Activated CD4-positive, CD25-positive, alpha-beta regulatory T cell treated with anti-CD3 and anti-CD28 coated beads, Interleukin-2, amount 50 U/mL, for 24 hours (primary cell): ENCODE results near the gene MCL1.

ENCODE experiments used
- ATAC-seq, 2 donors: fragments of 150-1000 bp; cut with Tn5 transposase; one replicate each; pipeline ENCODE4 v1.10.0; 2021; ENCODE audit warnings: mild to moderate bottlenecking in 1 of 2, moderate library complexity in 1 of 2

Gene MCL1

DNA sequence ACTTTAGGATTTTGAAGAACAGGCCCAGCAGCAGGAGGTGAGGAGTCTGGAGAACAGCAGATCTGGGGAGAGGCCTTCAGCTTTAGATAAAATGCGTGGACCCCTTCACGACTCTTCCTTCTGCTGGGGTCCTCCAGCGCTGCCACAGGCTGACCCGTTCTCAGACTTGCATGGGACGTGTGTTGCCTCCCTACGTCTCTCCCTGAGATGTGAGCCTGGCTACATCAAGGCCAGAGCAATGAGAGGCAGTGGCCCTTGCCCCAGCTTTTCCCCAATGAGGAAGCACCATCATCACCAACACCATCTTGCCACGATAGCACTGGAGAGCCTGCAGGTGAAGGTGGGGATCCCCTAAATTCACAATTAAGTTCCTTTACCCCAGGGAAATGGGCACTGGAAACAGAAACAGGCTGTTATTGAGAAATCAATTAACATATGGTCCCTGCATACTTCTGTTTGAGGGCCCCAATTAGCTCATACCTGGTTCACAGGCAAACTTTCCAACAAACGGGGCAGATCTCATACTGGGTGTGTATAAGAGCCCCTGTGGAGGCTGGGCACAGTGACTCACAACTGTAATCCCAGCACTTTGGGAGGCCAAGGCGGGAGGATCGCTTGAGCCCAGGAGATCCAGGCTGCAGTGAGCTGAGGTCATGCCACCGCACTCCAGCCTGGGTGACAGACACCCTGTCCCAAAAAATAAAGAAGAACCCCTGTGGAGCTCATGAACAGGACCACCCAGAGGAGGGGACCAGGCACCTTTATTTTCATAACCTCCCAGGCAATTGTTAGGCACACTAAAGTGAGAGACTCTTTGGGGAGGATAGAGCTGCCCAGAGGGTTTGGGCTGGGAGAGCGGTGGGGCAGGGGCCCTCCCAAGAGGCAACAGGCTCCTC lies 42.3 kb downstream of the MCL1 start:
- no peak for ATAC-seq

DNA sequence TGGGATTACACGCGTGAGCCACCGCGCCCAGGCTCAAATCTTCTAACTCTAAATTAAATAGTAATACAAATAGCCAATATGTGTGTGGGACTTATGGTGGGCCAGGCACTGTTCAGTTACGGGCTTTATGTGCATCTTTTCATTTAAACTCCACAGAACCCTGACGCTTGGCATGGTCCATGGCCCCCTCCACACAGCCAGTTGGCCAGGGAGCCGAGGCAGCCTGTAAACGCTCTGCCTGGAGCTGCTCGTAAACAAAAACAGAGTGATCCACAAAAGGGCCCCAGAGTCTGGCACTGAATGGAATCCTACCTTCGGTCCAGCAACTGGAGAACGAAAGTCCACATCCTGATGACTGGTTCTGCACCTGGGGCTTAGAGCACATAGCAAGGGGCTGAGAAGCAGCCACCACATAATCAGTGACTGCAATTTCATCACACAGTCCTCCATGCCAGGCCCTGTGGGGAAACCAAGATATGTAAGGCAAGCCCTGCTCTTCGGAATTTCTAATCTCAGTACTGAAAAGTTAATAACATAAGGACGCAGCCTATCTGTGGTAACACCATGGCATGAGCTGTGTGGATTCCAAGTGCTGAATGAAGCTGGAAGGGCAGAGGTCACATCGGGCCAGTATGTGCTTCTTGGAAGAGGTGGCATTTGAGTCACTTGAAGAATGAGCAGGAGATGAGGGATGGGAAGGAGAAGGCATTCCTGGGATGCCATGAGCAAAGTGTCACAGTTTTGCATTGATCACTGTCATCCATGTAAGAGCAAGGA lies 43.7 kb downstream of the MCL1 start:
- no peak for ATAC-seq

DNA sequence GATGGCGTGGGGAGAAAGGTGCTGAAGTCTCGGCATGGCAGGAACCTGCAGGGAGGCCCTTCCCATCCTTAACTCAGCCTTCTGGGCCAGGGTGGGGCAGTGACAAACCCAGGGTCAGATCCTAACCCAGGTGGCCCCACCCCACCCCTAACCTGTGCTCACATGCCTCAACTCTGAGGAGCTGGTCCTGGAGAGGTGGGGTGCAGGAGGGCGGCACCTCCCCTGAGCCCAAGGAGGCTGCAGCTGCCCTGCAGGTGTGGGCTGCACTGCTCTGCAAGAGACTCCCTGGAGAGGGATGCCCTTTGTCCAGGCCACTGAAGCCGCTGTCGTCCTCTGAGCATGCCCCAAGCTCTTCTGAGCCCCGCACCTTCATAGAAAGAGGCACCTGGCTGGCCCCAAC lies 45.4 kb downstream of the MCL1 start:
- no peak for ATAC-seq

DNA sequence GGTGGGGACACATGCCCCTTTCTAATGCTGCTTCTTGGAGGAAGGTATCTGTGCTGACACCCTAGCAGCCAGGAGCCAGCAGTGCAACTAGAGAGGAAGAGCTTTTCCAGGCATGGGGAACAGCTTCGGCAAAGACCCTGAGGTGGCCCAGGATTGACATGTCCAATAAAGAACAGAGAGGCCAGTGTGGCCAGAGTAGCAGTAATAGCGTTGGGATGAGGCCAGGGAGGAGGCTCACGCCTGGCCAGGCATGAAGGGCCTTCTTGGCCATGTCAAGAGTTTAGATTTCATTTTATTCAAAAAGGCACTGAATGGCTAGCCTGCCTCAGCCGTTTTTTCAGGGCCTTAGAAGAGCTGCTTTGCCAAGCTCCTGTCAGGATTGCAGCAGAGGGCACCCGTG lies 46.5 kb downstream of the MCL1 start:
- ATAC-seq: no peak

DNA sequence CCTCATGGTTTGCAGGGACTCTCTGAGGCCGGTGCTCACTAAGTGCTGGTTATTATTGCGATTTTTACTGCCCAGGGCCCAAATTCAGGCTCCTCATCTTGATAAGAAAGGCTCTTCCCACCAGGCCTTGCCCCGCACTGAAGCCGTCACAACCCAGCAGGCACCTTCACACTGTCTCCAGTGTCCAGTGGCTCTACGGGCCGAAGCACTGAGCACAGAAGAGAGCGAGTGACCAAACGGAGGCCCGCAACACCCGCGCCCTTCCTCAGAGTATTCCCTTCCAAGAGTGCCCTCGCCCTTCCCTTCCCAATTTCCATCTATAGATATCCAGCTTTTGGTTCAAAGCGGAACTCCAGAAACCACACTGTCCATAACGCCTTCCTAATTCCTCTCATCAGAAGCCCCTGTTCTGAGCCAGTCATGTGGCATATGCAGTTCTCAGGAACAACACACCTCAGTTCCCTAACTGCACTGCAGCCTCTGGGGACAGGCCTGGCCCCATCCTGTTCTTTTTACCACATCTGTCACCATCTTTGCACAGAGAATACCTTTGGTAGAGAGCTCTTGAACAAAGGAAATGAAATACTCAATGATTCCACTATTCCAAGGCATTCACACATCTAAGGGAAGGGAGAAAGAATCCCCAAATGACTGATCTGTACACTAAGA lies 48.8 kb downstream of the MCL1 start:
- no peak for ATAC-seq

DNA sequence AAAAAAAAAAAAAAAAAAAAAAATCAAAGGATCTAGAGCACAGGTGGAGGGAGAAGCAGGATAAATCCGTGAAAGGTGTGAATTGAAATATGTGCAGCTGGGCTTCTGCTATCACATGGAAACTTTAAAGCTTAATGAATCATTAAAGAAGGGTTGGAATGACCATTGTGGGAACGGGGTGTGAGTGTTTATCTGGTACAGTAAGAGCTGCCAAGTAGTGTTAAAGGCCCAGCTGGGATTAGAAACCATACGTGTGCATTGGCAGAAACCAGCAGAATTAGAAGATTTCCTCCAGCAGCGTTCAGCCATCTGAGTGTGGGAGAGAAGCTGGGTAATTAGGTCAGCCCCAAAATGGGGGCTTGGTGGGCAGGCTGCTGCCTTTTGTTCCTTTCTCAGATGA lies 50.4 kb downstream of the MCL1 start:
- no peak for ATAC-seq

DNA sequence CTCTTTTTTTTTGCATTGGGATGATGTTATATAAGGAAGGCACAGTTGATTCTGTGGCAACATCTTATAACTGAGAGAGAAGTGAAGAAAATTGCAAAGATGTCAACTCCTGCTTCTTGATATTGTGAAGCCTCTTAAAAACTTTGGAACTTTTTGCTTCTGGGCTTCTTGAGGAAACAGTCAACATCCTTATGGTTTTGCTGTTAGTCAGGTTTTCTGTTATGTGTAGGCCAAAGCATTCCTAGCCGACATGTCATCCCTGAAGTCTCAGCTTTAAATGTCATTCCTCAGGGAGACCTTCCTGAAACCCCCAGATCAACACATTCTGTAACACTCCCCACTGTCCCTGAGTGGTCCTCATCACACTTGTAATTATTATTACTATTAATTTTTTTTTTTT lies 51.2 kb downstream of the MCL1 start:
- ATAC-seq: no peak

DNA sequence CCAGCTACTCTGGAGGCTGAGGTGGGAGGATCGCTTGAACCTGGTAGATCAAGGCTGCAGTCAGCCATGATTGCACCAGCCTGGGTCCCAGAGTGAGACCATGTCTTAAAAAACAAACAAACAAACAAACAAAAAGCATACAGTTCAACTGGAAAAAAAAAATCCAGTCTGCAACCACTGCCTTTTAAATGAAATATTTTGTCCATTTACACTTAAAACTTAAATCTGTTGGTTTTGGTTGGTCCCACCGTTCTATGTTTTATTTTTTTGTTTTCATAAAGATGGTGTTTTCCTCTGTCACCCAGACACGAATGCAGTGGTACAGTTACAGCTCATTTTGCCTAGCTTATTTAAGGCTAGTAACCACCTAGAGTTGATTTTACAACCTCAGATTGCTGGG lies 54.1 kb downstream of the MCL1 start:
- ATAC-seq: no peak
